ENCODE results near the gene PIK3R6.

DNA sequence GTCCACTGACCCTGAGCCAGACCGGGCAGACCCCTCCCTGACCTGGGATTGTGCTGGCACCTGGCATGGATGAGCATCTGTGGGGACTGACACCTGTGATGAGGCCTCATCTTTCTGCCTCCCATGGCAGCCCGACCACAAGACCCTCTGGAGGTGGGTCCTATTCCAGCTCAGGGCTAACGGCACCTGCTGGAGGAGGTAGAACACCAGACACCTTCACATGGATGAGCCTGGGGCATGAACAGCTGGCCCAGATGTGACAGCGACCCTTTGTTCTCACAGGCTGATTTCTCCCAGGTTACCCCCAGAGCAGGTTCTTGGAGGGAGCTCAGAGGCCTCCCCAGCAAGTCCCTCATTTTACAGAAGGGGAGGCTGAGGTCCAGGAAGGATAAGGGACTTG lies 46.4 kb upstream of the PIK3R6 start:
- TF ChIP-seq, protein P1, sequence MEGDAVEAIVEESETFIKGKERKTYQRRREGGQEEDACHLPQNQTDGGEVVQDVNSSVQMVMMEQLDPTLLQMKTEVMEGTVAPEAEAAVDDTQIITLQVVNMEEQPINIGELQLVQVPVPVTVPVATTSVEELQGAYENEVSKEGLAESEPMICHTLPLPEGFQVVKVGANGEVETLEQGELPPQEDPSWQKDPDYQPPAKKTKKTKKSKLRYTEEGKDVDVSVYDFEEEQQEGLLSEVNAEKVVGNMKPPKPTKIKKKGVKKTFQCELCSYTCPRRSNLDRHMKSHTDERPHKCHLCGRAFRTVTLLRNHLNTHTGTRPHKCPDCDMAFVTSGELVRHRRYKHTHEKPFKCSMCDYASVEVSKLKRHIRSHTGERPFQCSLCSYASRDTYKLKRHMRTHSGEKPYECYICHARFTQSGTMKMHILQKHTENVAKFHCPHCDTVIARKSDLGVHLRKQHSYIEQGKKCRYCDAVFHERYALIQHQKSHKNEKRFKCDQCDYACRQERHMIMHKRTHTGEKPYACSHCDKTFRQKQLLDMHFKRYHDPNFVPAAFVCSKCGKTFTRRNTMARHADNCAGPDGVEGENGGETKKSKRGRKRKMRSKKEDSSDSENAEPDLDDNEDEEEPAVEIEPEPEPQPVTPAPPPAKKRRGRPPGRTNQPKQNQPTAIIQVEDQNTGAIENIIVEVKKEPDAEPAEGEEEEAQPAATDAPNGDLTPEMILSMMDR (conservative IDR thresholded peaks at IDR 0.05; ENCODE audit: low read length), result no peak
- TF ChIP-seq EZH2phosphoT487 (IDR thresholded peaks at IDR 0.05; ENCODE audit: borderline replicate concordance), result no peak
